Adipocyte (in vitro differentiated cells): ENCODE data around the gene ITPR2.
A peak's percentile ranks its signal among the peaks of the same experiment; 100 is the strongest.
"Not testable (repeated sequence)": the region's sequence is repeated elsewhere in the genome, so short reads cannot be mapped to it uniquely, and the experiment has no call there.

ENCODE experiments used
- DNase-seq: peaks from one replicate; pipeline ENCODE4 v3.0.0-alpha.2; 2015; ENCODE audit warnings: low read depth
- H3K27me3 ChIP-seq: replicated peaks from 2 replicates; pipeline ENCODE4 v1.7.0; 2013; ENCODE audit warnings: mild to moderate bottlenecking, low read length, moderate library complexity; ENCODE audit not compliant: control insufficient read depth, insufficient read depth
- H3K36me3 ChIP-seq: 2 replicates; pipeline ENCODE4 v1.7.0; 2013; ENCODE audit warnings: low read length, mild to moderate bottlenecking, moderate library complexity; ENCODE audit not compliant: control insufficient read depth, insufficient read depth, severe bottlenecking
- H3K4me1 ChIP-seq: 2 replicates; pipeline ENCODE4 v1.7.0; 2013; ENCODE audit warnings: mild to moderate bottlenecking, low read length, moderate library complexity; ENCODE audit not compliant: control insufficient read depth, insufficient read depth
- H3K4me3 ChIP-seq: 2 replicates; pipeline ENCODE4 v1.7.0; 2013; ENCODE audit warnings: mild to moderate bottlenecking, low read length, moderate library complexity
- H3K9ac ChIP-seq: 2 replicates; pipeline ENCODE4 v1.7.0; 2013; ENCODE audit warnings: mild to moderate bottlenecking, low read length, moderate library complexity
- H3K9me3 ChIP-seq: 2 replicates; pipeline ENCODE4 v1.7.0; 2013; ENCODE audit warnings: mild to moderate bottlenecking, low read length, moderate library complexity; ENCODE audit not compliant: control insufficient read depth

Gene ITPR2

GRCh38 chr12:26846416-26846815 is 13.4 kb upstream of the ITPR2 start:
- peaks cover 50% of the 10 kb centered on the region for H3K4me1 ChIP-seq

GRCh38 chr12:26845984-26846383 is 13.0 kb upstream of the ITPR2 start:
- peak; percentile 88 for DNase-seq
- H3K27me3 ChIP-seq: no peaks in the 10 kb centered on the region
- no peak overlapping the region for H3K9ac ChIP-seq
- peaks cover 45% of the 10 kb centered on the region for H3K4me1 ChIP-seq
- no peaks in the 10 kb centered on the region for H3K36me3 ChIP-seq
- no peak overlapping the region for H3K4me3 ChIP-seq
- H3K9me3 ChIP-seq: no peaks in the 10 kb centered on the region

More at GRCh38 chr12:26846416-26846815, 13.4 kb upstream of the ITPR2 start:
- H3K9ac ChIP-seq: no peak overlapping the region
- H3K9me3 ChIP-seq: no peaks in the 10 kb centered on the region
- DNase-seq: no peak
- H3K4me3 ChIP-seq: no peak overlapping the region
- H3K36me3 ChIP-seq: no peaks in the 10 kb centered on the region
- H3K27me3 ChIP-seq: no peaks in the 10 kb centered on the region

GRCh38 chr12:26845057-26845666 is 12.2 kb upstream of the ITPR2 start:
- no peaks in the 10 kb centered on the region for H3K36me3 ChIP-seq
- H3K9me3 ChIP-seq: no peaks in the 10 kb centered on the region
- no peak overlapping the region for H3K4me3 ChIP-seq
- peaks cover 40% of the 10 kb centered on the region for H3K4me1 ChIP-seq
- peak; percentile 83 for DNase-seq
- H3K9ac ChIP-seq: no peak overlapping the region
- no peaks in the 10 kb centered on the region for H3K27me3 ChIP-seq

GRCh38 chr12:26843311-26843710 is 10.3 kb upstream of the ITPR2 start:
- Histone ChIP-seq H3K4me1 (peaks cover 31% of the 10 kb centered on the region), H3K9me3 (no peaks in the 10 kb centered on the region), H3K9ac (no peak overlapping the region), H3K4me3 (no peak overlapping the region), H3K27me3 (no peaks in the 10 kb centered on the region), H3K36me3 (no peaks in the 10 kb centered on the region)
- DNase-seq: no peak

GRCh38 chr12:26841085-26841484 is 8.1 kb upstream of the ITPR2 start:
- no peaks in the 10 kb centered on the region for H3K36me3 ChIP-seq
- no peaks in the 10 kb centered on the region for H3K27me3 ChIP-seq
- H3K9ac ChIP-seq: no peak overlapping the region
- no peaks in the 10 kb centered on the region for H3K9me3 ChIP-seq
- peaks cover 12% of the 10 kb centered on the region for H3K4me1 ChIP-seq
- no peak overlapping the region for H3K4me3 ChIP-seq
- DNase-seq: no peak

GRCh38 chr12:26839512-26839911 is 6.5 kb upstream of the ITPR2 start:
- H3K4me1 ChIP-seq: no peaks in the 10 kb centered on the region
- no peak overlapping the region for H3K9ac ChIP-seq
- H3K4me3 ChIP-seq: no peak overlapping the region
- H3K36me3 ChIP-seq: no peaks in the 10 kb centered on the region
- H3K27me3 ChIP-seq: no peaks in the 10 kb centered on the region
- no peaks in the 10 kb centered on the region for H3K9me3 ChIP-seq
- no peak for DNase-seq

GRCh38 chr12:26838888-26839416 is 6.0 kb upstream of the ITPR2 start:
- H3K4me1 ChIP-seq: peaks cover 3% of the 10 kb centered on the region
- no peak for DNase-seq
- no peaks in the 10 kb centered on the region for H3K9me3 ChIP-seq
- no peak overlapping the region for H3K9ac ChIP-seq
- H3K36me3 ChIP-seq: no peaks in the 10 kb centered on the region
- no peaks in the 10 kb centered on the region for H3K27me3 ChIP-seq
- H3K4me3 ChIP-seq: no peak overlapping the region

- no peaks in the 10 kb centered on the region for H3K36me3 ChIP-seq
- DNase-seq: no peak
- H3K9ac ChIP-seq: no peak overlapping the region
- H3K4me3 ChIP-seq: no peak overlapping the region
- no peaks in the 10 kb centered on the region for H3K27me3 ChIP-seq
- H3K4me1 ChIP-seq: peaks cover 10% of the 10 kb centered on the region
- no peaks in the 10 kb centered on the region for H3K9me3 ChIP-seq
Measured at GRCh38 chr12:26836201-26836600, 3.2 kb upstream of the ITPR2 start.

- DNase-seq: not testable (repeated sequence)
Measured at GRCh38 chr12:26834503-26835060, 1.6 kb upstream of the ITPR2 start.

GRCh38 chr12:26833743-26834490 is 923 bp upstream of the ITPR2 start:
- Histone ChIP-seq H3K4me3 (peak overlapping the region; percentile 83), H3K9me3 (no peaks in the 10 kb centered on the region)
- DNase-seq: peak; percentile 60

More at GRCh38 chr12:26834503-26835060, 1.6 kb upstream of the ITPR2 start:
- not testable (repeated sequence) for H3K36me3 ChIP-seq, H3K9me3 ChIP-seq, H3K4me3 ChIP-seq, H3K9ac ChIP-seq, H3K27me3 ChIP-seq
- H3K4me1 ChIP-seq: peaks cover 19% of the 10 kb centered on the region

More at GRCh38 chr12:26833743-26834490, 923 bp upstream of the ITPR2 start:
- H3K9ac ChIP-seq: peak overlapping the region; percentile 70
- H3K27me3 ChIP-seq: no peaks in the 10 kb centered on the region
- peaks cover 19% of the 10 kb centered on the region for H3K4me1 ChIP-seq
- H3K36me3 ChIP-seq: no peaks in the 10 kb centered on the region
